ENCODE results near the gene ZDHHC13.

ZDHHC13 gene

DNA sequence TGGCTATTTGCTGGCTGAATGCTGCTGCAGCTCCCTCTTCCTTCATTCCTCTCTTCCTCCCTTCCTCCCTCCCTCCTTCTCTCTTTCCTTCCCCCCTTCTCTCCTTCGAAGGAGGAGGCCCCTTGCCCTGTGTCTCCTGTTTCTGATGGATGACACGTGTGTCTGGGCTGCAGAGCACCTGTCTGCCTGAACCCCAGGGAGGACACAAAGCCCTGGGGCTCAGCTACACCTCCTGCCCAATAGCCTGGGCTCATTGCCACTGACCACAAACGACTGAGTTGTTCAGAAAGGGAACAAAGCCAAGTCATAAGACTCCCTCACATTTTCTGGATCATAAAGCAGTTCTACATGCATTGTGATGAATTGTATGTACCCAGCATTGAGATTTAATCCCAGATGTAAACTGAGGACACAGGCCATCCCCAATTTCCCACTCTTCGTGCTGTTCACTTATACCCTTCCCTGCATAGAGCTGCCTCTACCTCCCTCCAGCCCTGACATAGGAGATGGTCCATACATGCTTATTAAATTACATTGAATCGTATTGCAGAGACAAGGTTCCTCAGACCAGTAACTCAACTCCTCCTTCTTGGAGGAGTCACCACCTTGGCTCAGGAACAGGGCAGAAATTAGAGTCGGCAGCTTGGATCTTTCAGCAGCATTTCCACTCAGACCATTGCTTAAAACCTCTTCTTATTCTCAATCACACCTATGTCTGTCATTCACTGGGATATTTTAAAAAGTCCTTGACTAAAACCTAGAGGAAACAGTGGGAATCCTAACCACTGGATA lies 83.6 kb downstream of the ZDHHC13 start:
- in situ Hi-C loops (cut with HindIII; ENCODE audit: low sequenced_read_pairs): no loop called here

DNA sequence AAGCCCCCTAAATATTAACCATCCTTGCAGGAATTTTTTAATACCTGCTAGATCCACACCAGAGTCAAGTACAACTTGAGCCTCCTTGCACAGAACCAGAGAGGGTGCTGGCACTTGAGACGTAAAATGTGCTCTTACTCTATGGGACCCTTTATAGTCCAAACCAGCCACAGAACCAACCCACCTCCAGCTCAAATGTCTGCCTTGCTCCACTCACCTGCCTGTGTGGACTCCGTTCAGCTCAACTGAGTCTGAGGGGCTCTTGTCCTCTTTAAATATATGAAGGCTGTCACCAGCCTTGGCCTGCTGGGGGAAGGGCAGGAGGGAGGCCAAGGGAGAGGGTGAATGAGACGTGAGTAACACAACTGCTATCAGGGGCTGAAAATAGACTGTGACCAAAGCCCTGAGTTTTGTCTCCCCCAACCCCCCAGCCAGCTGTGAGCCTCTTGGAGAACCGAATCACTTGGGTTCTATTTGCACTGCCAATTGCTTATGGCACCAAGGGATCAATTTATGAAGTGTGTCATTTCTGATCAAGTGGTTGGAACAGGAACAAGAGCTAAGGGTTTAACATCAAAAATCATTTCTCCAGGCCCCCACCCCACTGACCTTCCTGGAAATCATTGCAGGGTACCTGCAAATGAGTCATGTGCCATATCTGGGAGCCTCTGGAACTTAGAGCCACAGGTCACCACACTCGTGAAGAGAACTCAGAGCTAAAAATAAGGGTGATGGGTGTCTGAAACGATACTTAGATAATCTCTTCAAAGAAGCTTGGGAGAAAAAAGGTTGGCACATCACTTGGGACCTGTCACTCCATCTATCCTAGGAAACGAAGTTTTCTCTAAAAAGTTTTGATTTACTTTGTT lies 85.0 kb downstream of the ZDHHC13 start, which contains the start of gene CSRP3:
TSS of gene CSRP3 (minus strand) at position 247 of the 869 bp plus-strand sequence. CDS start 9,535 bp downstream, outside the sequence.
- in situ Hi-C loops (cut with HindIII; ENCODE audit: low sequenced_read_pairs): no loop called here

DNA sequence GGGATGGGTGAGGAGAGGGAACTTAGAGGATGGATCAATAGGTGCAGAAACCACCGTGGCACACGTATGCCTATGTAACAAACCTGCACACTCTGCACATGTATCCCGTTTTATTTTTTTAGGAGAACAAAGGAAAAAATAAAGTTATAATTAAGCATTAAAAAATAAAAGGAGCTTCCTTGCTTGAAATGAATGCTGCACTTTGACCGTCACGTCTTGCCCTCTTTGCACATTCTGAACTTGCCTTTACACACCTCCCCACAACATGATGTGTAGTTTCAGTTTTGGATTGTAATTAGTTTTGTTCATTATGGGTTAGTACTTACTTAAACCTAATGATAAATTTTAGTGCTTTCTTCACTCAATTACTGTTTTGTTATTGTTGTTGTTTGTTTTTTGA lies 87.9 kb downstream of the ZDHHC13 start:
- in situ Hi-C loops (cut with HindIII; ENCODE audit: low sequenced_read_pairs): no loop called here

DNA sequence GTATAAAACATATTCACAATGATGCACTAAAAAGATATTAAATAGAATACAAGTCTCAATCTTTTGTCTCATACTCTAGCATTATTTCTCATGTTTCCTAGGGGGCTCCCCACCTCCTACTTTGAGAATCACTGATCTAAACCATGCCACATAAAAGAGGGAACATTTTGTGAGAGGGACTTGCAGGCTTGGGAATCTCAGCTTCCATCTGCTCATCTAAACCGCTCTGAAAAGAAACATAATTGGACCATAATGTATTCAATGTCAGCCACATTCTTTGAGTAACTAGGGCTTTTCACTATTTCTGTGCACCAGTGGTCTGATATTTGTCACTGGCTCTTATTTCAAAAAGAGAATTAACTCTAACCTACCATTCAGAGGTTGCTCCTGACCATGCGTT lies 91.2 kb downstream of the ZDHHC13 start:
- in situ Hi-C loops (cut with HindIII; ENCODE audit: low sequenced_read_pairs): no loop called here

DNA sequence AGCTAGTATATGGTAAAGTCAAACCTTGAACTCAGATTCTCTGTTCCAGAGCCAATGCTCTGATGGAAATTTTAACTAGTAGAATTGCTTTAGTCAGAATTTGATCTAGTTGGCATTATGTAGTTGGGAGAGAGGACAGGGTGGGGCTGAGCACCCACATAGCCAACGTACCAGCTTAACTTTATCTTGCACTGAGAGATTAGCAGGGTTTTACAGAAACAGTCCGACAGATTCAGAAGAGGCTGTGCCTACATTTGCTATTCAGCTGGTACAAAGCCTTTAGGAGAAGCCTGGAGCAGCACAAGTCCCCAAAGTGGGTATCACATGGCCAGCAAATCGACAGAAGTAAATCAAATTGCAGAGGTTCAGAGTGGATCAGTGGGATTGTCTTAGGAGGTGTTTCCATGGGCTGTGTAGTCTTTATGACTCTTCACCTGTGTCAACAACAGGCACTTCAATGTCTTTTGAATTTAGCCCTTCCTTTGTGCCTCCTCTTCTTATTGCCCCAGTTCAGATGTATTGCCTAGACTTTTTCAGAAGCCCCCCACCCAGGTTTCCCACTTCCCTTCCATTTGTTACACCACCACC lies 92.1 kb downstream of the ZDHHC13 start:
- in situ Hi-C loops (cut with HindIII; ENCODE audit: low sequenced_read_pairs): no loop called here

DNA sequence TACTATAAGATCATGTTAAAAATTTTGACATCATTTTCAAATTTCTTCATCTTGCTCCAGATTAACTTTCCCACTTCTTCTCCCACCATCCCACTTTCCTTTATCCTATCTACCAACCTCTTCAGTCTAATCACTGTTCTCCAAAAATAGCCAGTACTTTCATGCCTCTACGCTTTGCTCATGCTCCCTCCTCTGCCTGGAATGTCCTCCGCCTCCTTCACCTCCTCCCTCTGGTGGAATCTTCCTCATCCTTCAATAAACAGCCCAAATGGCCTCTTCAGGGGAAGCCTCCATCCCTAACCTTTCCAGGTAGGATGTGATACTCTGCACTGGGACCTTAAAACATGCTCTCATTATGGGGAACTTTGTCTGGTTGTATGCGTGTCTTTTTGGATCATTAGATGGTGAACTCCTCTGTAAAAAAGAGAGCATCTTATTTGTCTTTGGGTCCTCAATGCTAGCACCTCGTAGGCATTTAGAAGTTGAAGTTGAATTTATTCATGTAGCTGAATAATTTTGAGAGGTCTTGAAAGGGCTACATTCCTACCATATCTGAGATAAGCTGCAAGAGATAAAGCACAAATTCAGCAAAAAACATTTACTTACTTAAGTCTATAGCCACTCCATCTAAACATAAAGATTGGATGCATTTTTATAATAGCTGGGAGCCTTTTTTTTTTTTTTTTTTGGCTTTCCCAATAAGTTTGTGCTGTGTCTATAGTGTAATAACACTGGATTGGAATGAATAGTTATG lies 92.8 kb downstream of the ZDHHC13 start:
- in situ Hi-C loops (cut with HindIII; ENCODE audit: low sequenced_read_pairs): no loop called here

DNA sequence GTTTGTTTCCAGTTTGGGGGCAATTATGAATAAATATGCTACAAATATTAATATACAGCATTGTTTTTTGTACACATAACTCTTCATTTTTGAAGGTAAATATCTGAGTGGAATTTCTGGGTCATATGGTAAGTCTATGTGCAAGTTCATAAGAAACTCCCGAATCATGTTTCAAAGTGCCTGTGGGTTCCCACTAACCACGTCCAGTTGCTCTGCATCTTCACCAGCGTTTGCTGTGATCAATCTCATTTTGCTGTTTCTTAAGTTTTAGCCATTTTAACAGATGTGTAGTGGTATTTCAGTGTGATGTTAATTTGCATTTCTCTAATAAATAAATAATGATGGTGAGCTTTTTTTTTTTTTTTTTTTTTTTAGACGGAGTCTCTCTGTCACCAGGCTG lies 99.1 kb downstream of the ZDHHC13 start:
- in situ Hi-C loops (cut with HindIII; ENCODE audit: low sequenced_read_pairs): no loop called here

DNA sequence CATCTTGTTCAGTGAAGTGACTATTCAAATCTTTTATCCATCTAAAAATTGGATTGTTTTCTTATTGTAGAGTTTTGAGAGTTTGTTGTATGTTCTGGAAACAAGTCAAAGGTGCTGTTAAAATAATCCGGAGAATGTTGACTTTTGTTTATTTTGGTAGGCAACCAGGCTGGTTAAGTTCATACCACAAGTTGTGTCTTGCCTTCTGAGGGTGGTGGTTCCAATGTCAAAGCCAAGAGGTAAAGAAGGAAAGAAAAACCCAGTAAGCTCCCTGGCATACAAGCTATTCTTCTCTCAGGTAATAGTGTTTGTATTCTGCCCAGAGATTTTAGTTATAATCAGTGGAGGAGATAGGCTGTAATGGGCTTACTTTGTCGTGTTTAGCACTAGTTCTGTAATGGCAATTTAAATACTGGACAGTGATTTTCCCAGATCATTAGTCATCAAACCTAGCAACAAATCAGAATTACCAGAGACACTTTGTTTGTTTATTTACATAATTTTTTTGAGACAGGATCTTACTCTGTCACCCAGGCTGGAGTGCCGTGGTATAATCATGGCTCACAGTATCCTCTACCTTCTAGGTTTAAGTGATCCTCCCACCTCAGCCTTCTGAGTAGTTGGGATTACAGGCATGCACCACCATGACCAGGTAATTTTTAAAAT lies 99.9 kb downstream of the ZDHHC13 start:
- in situ Hi-C loops (cut with HindIII; ENCODE audit: low sequenced_read_pairs): no loop called here

DNA sequence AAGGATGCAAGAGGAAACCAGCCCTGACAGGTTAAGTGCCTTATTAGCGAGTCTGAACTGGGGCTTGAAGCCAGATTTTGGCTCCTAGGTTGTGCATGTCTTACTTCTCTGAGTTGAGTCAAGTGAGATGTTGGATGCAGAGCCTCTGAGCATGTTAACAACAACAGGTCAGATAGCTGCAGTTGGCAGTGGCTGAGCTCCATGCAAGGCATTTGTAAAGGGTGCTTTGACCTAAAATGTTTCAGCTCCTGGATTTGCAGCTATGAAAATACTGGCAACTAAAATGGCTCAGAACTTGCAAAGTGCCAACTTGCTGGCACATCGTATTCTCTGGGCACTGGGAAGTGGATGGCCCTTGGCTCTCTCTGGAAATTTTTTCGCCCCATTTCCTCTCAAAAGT lies 101.2 kb downstream of the ZDHHC13 start:
- in situ Hi-C loops (cut with HindIII; ENCODE audit: low sequenced_read_pairs): no loop called here

DNA sequence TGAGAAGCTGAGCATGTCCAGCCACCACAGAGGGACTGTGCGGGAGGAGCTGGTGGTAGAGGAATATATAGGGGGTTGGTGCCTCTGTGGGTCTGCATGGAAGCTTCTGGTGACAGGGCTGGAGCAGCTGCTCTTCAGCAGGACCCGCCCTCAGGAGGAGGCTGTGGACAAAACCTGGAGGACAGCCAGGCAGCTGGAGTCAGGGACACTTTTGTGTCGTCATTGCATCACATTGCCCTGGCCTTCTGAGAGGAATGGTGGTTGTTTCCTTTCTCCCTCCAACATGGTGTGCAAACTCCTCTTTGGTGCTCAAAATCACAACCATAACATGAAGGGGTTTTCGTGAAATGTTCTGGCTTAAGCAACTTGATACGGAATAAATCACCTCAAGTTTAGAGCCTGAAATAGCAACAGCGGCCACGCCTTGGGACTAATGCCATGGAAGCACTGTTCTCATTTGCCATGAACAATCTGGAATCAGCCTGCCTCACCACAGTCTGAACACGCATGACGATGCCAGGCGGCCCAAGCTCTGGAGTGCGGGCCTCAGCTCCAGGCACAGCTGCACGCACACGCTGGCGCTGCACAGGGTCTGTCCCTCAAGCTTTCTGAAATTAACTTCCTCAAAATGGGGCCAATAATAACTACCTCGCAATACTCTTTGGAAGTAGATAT lies 102.0 kb downstream of the ZDHHC13 start:
- in situ Hi-C loops (cut with HindIII; ENCODE audit: low sequenced_read_pairs): no loop called here

DNA sequence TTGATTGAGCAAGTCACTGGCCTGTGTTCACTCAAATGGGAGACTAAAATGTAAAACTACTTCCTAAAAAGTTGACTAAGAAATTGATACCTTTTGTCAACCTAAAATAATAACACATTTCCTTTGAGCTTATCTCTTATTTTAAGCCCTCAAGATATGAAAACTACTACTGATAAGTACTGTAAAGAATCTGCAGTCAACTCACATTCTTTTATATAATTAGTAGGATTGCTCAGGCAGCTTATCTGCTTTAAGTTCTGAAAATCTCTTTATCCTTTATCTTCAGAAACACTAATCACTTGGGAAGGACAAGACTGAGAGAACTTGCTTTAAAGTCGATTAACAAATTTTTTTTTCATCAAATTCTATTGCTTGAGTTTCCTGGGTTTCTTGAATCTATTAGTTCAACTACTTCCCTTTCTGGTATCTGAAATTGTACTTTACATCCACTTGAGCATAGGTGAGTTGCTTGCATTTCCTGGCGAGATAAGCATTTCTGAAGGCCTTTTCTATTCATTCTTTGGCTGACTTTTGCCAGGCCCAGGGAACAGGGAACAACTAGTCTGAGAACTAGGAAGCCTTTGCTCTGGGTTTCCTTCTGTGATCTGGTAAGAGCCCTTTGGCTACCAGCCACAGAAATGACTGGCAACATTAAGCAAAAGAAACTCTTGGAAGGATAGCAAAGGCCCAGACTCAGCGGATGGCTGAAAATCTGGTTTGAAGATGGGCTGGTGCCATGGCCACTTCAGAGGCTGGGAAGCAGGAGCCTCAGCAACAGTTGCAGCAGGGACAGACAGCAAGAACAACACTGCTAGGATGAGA lies 104.1 kb downstream of the ZDHHC13 start:
- in situ Hi-C loops (cut with HindIII; ENCODE audit: low sequenced_read_pairs): no loop called here

DNA sequence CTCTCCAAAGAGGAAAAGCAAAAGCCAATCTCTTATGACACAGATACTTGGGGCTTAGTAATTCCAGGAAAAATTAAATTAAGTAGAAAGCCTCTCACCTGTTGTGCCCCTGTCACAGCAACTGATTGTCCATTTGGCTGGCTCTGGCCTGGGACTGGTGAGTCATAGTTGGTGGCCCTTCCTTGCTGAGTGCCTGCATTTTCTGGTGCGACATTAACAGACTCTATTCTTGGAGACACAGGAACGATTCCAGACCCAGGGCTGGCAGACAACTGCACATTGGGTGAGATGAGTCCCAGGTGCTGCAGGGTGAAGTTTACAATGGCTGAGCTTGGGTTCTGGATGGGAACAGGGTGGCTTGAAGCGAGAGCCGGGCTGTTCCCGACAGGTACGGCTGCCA lies 108.2 kb downstream of the ZDHHC13 start:
- in situ Hi-C loops (cut with HindIII; ENCODE audit: low sequenced_read_pairs): no loop called here

DNA sequence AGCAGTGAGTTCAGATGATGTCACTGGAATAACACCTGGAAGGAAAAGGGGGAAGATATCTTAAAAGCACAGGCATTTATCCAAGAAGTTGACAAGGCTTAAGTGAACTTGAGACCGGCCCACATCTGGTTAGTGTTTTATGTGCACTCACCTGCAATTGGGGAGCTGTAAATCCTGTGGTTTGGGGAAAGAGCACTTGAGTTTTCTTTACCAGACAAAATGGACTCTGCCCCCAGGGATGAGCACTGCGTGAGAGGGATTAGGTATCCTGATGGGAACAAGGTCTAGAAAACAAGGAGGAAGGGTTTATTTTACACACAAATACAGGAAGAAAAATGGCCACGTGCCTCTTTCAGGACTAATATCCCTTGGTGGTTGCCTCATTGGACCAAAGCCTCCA lies 108.6 kb downstream of the ZDHHC13 start:
- in situ Hi-C loops (cut with HindIII; ENCODE audit: low sequenced_read_pairs): no loop called here
